Karpas-422 (cell line): ENCODE data around the gene SCT. TPM values are rescaled to one million over a fixed set of nuclear protein-coding genes. Genes with fewer than 3 reads are reported as not detected.

Experiments used
- DNase-seq: peaks from one replicate; pipeline ENCODE4 v3.0.0-alpha.2; 2015
- H2AFZ ChIP-seq: fragments of 200-600 bp; sonication (generic); 2 replicates; pipeline ENCODE4 v1.6.1; 2014; ENCODE audit warnings: antibody characterized with exemption, low read length, mixed read lengths
- H3K27ac ChIP-seq: fragments of 200-600 bp; sonication (generic); 2 replicates; pipeline ENCODE4 v1.5.1; 2014; ENCODE audit warnings: mild to moderate bottlenecking, low read length, moderate library complexity
- H3K27me3 ChIP-seq: fragments of 200-600 bp; sonication (generic); 2 replicates; pipeline ENCODE4 v1.6.1; 2014; ENCODE audit warnings: low read length, mixed read lengths
- H3K36me3 ChIP-seq: fragments of 200-600 bp; sonication (generic); 2 replicates; pipeline ENCODE4 v1.6.1; 2014; ENCODE audit warnings: low read length, mixed read lengths; ENCODE audit not compliant: insufficient read depth
- H3K4me1 ChIP-seq: fragments of 200-600 bp; sonication (generic); 2 replicates; pipeline ENCODE4 v1.6.1; 2014; ENCODE audit warnings: mild to moderate bottlenecking, low read length, mixed read lengths
- H3K4me2 ChIP-seq: fragments of 200-600 bp; sonication (generic); 2 replicates; pipeline ENCODE4 v1.6.1; 2014; ENCODE audit warnings: low read length, low read depth, mild to moderate bottlenecking; ENCODE audit not compliant: poor library complexity, severe bottlenecking
- H3K4me3 ChIP-seq: fragments of 200-600 bp; sonication (generic); 2 replicates; pipeline ENCODE4 v1.5.1; 2014; ENCODE audit warnings: mild to moderate bottlenecking, antibody characterized with exemption, low read length, mixed read lengths
- H3K79me2 ChIP-seq: fragments of 200-600 bp; sonication (generic); 2 replicates; pipeline ENCODE4 v1.6.1; 2014; ENCODE audit warnings: mild to moderate bottlenecking, low read length, mixed read lengths
- H3K9ac ChIP-seq: fragments of 200-600 bp; sonication (generic); 2 replicates; pipeline ENCODE4 v1.6.0; 2014; ENCODE audit warnings: low read length
- H3K9me2 ChIP-seq: fragments of 200-600 bp; sonication (generic), shearing (Covaris generic); replicated peaks from 2 replicates; pipeline ENCODE4 v1.6.0; 2014; ENCODE audit warnings: mild to moderate bottlenecking, low read length, moderate library complexity; ENCODE audit not compliant: insufficient read depth
- H3K9me3 ChIP-seq: fragments of 300-700, 200-600 bp; sonication (generic); 2 replicates; pipeline ENCODE4 v1.6.1; 2014; ENCODE audit warnings: low read length, mixed read lengths
- H4K20me1 ChIP-seq: fragments of 200-600 bp; sonication (generic); 2 replicates; pipeline ENCODE4 v1.6.1; 2014; ENCODE audit warnings: mild to moderate bottlenecking, antibody characterized with exemption, low read length, low read depth; ENCODE audit not compliant: insufficient read depth
- total RNA-seq: library from RNA; depleted of rRNA; stranded (reverse); fragments of >200 nt; shearing (Covaris generic); gene quantifications from 2 replicates; pipeline ENCODE4 v1.2.3, GENCODE V29; 2014; ENCODE audit warnings: low replicate concordance

The SCT gene
- total RNA-seq, 1 experiment from 2014 or later: not detected

- no peak for DNase-seq
- Histone ChIP-seq H3K9me2 (no peaks in the 10 kb centered on the region), H3K27me3 (no peaks in the 10 kb centered on the region), H3K36me3 (0 out of 2 replicates have a peak, but pooled peaks cover 2% of the 10 kb centered on the region), H4K20me1 (no peaks in the 10 kb centered on the region; the same call in 1 of the 2 replicates), H2AFZ (no peak overlapping the region), H3K4me1 (no peaks in the 10 kb centered on the region), H3K79me2 (no peaks in the 10 kb centered on the region), H3K4me2 (no peak overlapping the region), H3K9me3 (no peaks in the 10 kb centered on the region), H3K4me3 (no peak overlapping the region), H3K27ac (no peak overlapping the region), H3K9ac (no peak overlapping the region)
Observed at GRCh38 chr11:640021-640706, 13.2 kb upstream of the SCT start.

GRCh38 chr11:639332-639955, 12.5 kb upstream of the SCT start:
- Histone ChIP-seq H3K79me2 (no peaks in the 10 kb centered on the region), H3K9ac (no peak overlapping the region), H3K9me3 (no peaks in the 10 kb centered on the region), H3K4me2 (no peak overlapping the region), H4K20me1 (no peaks in the 10 kb centered on the region; the same call in 1 of the 2 replicates), H3K27me3 (no peaks in the 10 kb centered on the region), H2AFZ (no peak overlapping the region), H3K4me1 (no peaks in the 10 kb centered on the region), H3K27ac (no peak overlapping the region), H3K36me3 (0 out of 2 replicates have a peak, but pooled peaks cover 2% of the 10 kb centered on the region), H3K9me2 (no peaks in the 10 kb centered on the region), H3K4me3 (no peak overlapping the region)
- DNase-seq: no peak

GRCh38 chr11:638631-639331, 11.8 kb upstream of the SCT start:
- Histone ChIP-seq H2AFZ (no peak overlapping the region), H3K9me2 (no peaks in the 10 kb centered on the region), H3K9me3 (no peaks in the 10 kb centered on the region), H3K79me2 (no peaks in the 10 kb centered on the region), H3K4me2 (no peak overlapping the region), H3K4me3 (no peak overlapping the region), H3K27me3 (no peaks in the 10 kb centered on the region), H3K27ac (no peak overlapping the region), H3K9ac (no peak overlapping the region), H4K20me1 (no peaks in the 10 kb centered on the region; the same call in 1 of the 2 replicates), H3K4me1 (no peaks in the 10 kb centered on the region), H3K36me3 (no peaks in the 10 kb centered on the region)
- DNase-seq: no peak

GRCh38 chr11:637593-638521, 10.9 kb upstream of the SCT start:
- Histone ChIP-seq H2AFZ (no peak overlapping the region), H3K4me1 (no peaks in the 10 kb centered on the region), H3K4me2 (no peak overlapping the region), H3K9me3 (no peaks in the 10 kb centered on the region), H4K20me1 (no peaks in the 10 kb centered on the region; the same call in 1 of the 2 replicates), H3K4me3 (no peak overlapping the region), H3K27ac (no peak overlapping the region), H3K9ac (no peak overlapping the region), H3K79me2 (no peaks in the 10 kb centered on the region), H3K9me2 (no peaks in the 10 kb centered on the region), H3K27me3 (no peaks in the 10 kb centered on the region), H3K36me3 (no peaks in the 10 kb centered on the region)
- no peak for DNase-seq

GRCh38 chr11:637333-637592, 10.3 kb upstream of the SCT start:
- DNase-seq: no peak
- no peaks in the 10 kb centered on the region for H3K4me1 ChIP-seq
- H2AFZ ChIP-seq: no peak overlapping the region
- H3K4me3 ChIP-seq: no peak overlapping the region
- H3K79me2 ChIP-seq: no peaks in the 10 kb centered on the region
- no peak overlapping the region for H3K9ac ChIP-seq
- no peaks in the 10 kb centered on the region for H3K9me3 ChIP-seq
- H4K20me1 ChIP-seq: no peaks in the 10 kb centered on the region; the same call in 1 of the 2 replicates
- no peaks in the 10 kb centered on the region for H3K9me2 ChIP-seq
- no peak overlapping the region for H3K27ac ChIP-seq
- no peaks in the 10 kb centered on the region for H3K36me3 ChIP-seq
- no peaks in the 10 kb centered on the region for H3K27me3 ChIP-seq
- H3K4me2 ChIP-seq: no peak overlapping the region

GRCh38 chr11:636511-637332, 9.7 kb upstream of the SCT start, which contains the start of gene DRD4:
TSS of gene DRD4 (plus strand) at chr11:637269. CDS start at chr11:637305, 36 bp downstream.
- no peaks in the 10 kb centered on the region for H3K9me2 ChIP-seq
- no peak within 1 kb of the TSS for H3K27ac ChIP-seq
- no peak within 1 kb of the TSS for H3K4me3 ChIP-seq
- H2AFZ ChIP-seq: no peak within 1 kb of the TSS
- H3K4me2 ChIP-seq: no peak within 1 kb of the TSS
- H3K9ac ChIP-seq: no peak within 1 kb of the TSS
- H3K4me1 ChIP-seq: no peaks in the 10 kb centered on the region
- no peaks in the 10 kb centered on the region for H3K79me2 ChIP-seq
- no peaks in the 10 kb centered on the region for H3K27me3 ChIP-seq
- no peaks in the 10 kb centered on the region; the same call in 1 of the 2 replicates for H4K20me1 ChIP-seq
- no peak for DNase-seq
- H3K36me3 ChIP-seq: no peaks in the 10 kb centered on the region
- H3K9me3 ChIP-seq: no peaks in the 10 kb centered on the region

GRCh38 chr11:635945-636510, 9.0 kb upstream of the SCT start:
- H3K4me2 ChIP-seq: no peak overlapping the region
- no peak overlapping the region for H3K9ac ChIP-seq
- H3K79me2 ChIP-seq: no peaks in the 10 kb centered on the region
- no peaks in the 10 kb centered on the region for H3K4me1 ChIP-seq
- no peaks in the 10 kb centered on the region for H3K9me3 ChIP-seq
- no peaks in the 10 kb centered on the region for H3K36me3 ChIP-seq
- H2AFZ ChIP-seq: no peak overlapping the region
- no peaks in the 10 kb centered on the region for H3K27me3 ChIP-seq
- no peaks in the 10 kb centered on the region; the same call in 1 of the 2 replicates for H4K20me1 ChIP-seq
- H3K9me2 ChIP-seq: no peaks in the 10 kb centered on the region
- no peak overlapping the region for H3K27ac ChIP-seq
- no peak overlapping the region for H3K4me3 ChIP-seq
- DNase-seq: no peak
